K562 (cell line): ENCODE data around the gene TUBA8. TPM values are rescaled to one million over a fixed set of nuclear protein-coding genes. Genes with fewer than 3 reads are reported as not detected.

Experiments used
- ATAC-seq: fragments of 200-7000 bp; cut with Tn5 transposase; 3 replicates; pipeline ENCODE4 v1.9.1; 2020; ENCODE audit warnings: moderate library complexity
- BruUV-seq: library from RNA; stranded (reverse); fragments of 400-500 nt; replicated peaks from 2 replicates; lab custom pipeline; 2021; lab: Mats Ljungman, UMichigan
- CTCF ChIA-PET: fragments of 300-600 bp; formaldehyde crosslinking; extraction: SDS; loops from one replicate; lab custom pipeline; 2021; ENCODE audit warnings: low intra/inter-chr PET ratio; lab: Yijun Ruan, JAX
- POLR2A ChIA-PET: fragments of 300-600, 350-650 bp; sonication (Branson Sonifier 250); formaldehyde crosslinking; extraction: SDS; loops from one replicate; lab custom pipeline; 2021; ENCODE audit warnings: antibody characterized with exemption, inconsistent platforms; lab: Yijun Ruan, JAX
- DNase-seq, 4 experiments: peaks; one replicate each; pipeline versions ENCODE4 v3.0.0 to v3.0.0-alpha.2; 2011 to 2018; ENCODE audit warnings: low spot score in 3 of 4, mixed read lengths in 3 of 4; ENCODE audit errors: extremely low read depth in 1 of 4
- FAIRE-seq: peaks from 2 replicates; lab custom pipeline; 2011; peaks lifted over from hg19 to GRCh38; lab: Jason Lieb, UNC
- H2AFZ ChIP-seq: 2 replicates; pipeline ENCODE4 v1.6.0; 2011; ENCODE audit warnings: low read depth, low read length, control low read depth, inconsistent platforms
- H3K27ac ChIP-seq: fragments of 200-600 bp; 3 replicates; pipeline ENCODE4 v1.8.0; 2011; ENCODE audit warnings: low read depth, mild to moderate bottlenecking, control low read depth, inconsistent platforms, low read length, moderate library complexity, mixed read lengths; ENCODE audit errors: extremely low read depth
- H3K27me3 ChIP-seq, 2 experiments: fragments of 300-600 bp in 1 of 2; 2 replicates in 1 of 2; 3 replicates in 1 of 2; pipeline versions ENCODE4 v1.6.0 to v1.8.0; 2011; ENCODE audit warnings: inconsistent platforms in 2 of 2, low read length in 2 of 2, mild to moderate bottlenecking in 1 of 2, mixed read lengths in 1 of 2, moderate library complexity in 1 of 2; ENCODE audit not compliant: control insufficient read depth in 2 of 2, insufficient read depth in 2 of 2
- H3K36me3 ChIP-seq: fragments of 300-600 bp; 3 replicates; pipeline ENCODE4 v1.8.0; 2011; ENCODE audit warnings: mild to moderate bottlenecking, low read length, inconsistent platforms; ENCODE audit not compliant: control insufficient read depth, insufficient read depth
- H3K4me1 ChIP-seq, 2 experiments: fragments of 200-600 bp in 1 of 2; replicated peaks in 1 of 2; 2 replicates in 1 of 2; 3 replicates in 1 of 2; pipeline versions ENCODE4 v1.5.1 to v1.8.0; 2011; ENCODE audit warnings: inconsistent platforms in 2 of 2, low read length in 2 of 2, mild to moderate bottlenecking in 1 of 2, mixed read lengths in 1 of 2, moderate library complexity in 1 of 2; ENCODE audit not compliant: control insufficient read depth in 2 of 2, insufficient read depth in 2 of 2
- H3K4me2 ChIP-seq: 2 replicates; pipeline ENCODE4 v1.6.1; 2011; ENCODE audit warnings: low read length, control low read depth, inconsistent platforms, mixed read lengths; ENCODE audit not compliant: insufficient read depth
- H3K4me3 ChIP-seq: fragments of 200-600 bp; sonication (generic), shearing (Covaris generic); 2 replicates; pipeline ENCODE4 v1.5.1; 2016; ENCODE audit warnings: control low read depth, inconsistent platforms
- H3K79me2 ChIP-seq: fragments of 200-600 bp; 3 replicates; pipeline ENCODE4 v1.8.0; 2011; ENCODE audit warnings: low read length, inconsistent platforms; ENCODE audit not compliant: control insufficient read depth, insufficient read depth
- H3K9ac ChIP-seq, 2 experiments: 2 replicates each; pipeline versions ENCODE4 v1.6.0 to v1.6.1; 2011; ENCODE audit warnings: low read depth in 2 of 2, low read length in 2 of 2, control low read depth in 1 of 2, inconsistent platforms in 1 of 2, mild to moderate bottlenecking in 1 of 2, mixed read lengths in 1 of 2; ENCODE audit not compliant: insufficient read depth in 1 of 2
- H3K9me1 ChIP-seq: one replicate; pipeline ENCODE4 v1.6.0; 2011; ENCODE audit warnings: inconsistent platforms, mild to moderate bottlenecking, low read length, moderate library complexity; ENCODE audit not compliant: control insufficient read depth, insufficient read depth
- H3K9me3 ChIP-seq: replicated peaks from 2 replicates; pipeline ENCODE4 v1.5.1; 2011; ENCODE audit warnings: low read depth, low read length, inconsistent platforms; ENCODE audit not compliant: control insufficient read depth, insufficient read depth
- H4K20me1 ChIP-seq: replicated peaks from 2 replicates; pipeline ENCODE4 v1.6.1; 2011; ENCODE audit warnings: low read length, inconsistent platforms, mixed read lengths; ENCODE audit not compliant: control insufficient read depth, insufficient read depth
- CEBPB ChIP-seq: fragments of 450-650 bp; IDR thresholded peaks from 2 replicates; pipeline ENCODE4 v1.6.1; 2016; ENCODE audit warnings: missing genetic modification characterization, missing compliant biosample characterization
- TCF3 ChIP-seq: sonication (generic); formaldehyde crosslinking; IDR thresholded peaks from 2 replicates; pipeline ENCODE4 v1.4.0; 2020; ENCODE audit warnings: mild to moderate bottlenecking, missing genetic modification reagents
- TEAD4 ChIP-seq, 2 experiments: sonication (generic) in 1 of 2; formaldehyde crosslinking in 1 of 2; IDR thresholded peaks; 2 replicates each; pipeline versions ENCODE4 v1.6.1 to v1.8.0; 2012 to 2022; ENCODE audit warnings: borderline replicate concordance in 1 of 2, inconsistent platforms in 1 of 2, low read length in 1 of 2, mild to moderate bottlenecking in 1 of 2, missing genetic modification reagents in 1 of 2
- ZNF217 ChIP-seq: sonication (generic); formaldehyde crosslinking; IDR thresholded peaks from 2 replicates; pipeline ENCODE4 v1.8.0; 2022; ENCODE audit warnings: mild to moderate bottlenecking, missing genetic modification reagents
- ZNF395 ChIP-seq: fragments of 200-800 bp; sonication (Bioruptor generic); IDR thresholded peaks from 2 replicates; pipeline ENCODE4 v1.6.1; 2017; ENCODE audit warnings: missing genetic modification characterization, missing compliant biosample characterization
- ZNF444 ChIP-seq: fragments of 250-450 bp; sonication (Bioruptor Pico); IDR thresholded peaks from 2 replicates; pipeline ENCODE4 v1.4.0; 2020; ENCODE audit warnings: mild to moderate bottlenecking, moderate library complexity
- WGBS: fragments of 100-300 bp; shearing (Covaris generic); methylation state at CpG from one replicate; pipeline ENCODE4 v1.1.6; 2016; ENCODE audit warnings: low coverage, mixed read lengths; ENCODE audit not compliant: insufficient coverage; ENCODE audit errors: missing lambda C conversion rate; 5-methylcytosine and 5-hydroxymethylcytosine counted together
- in situ Hi-C: fragments of 300-500 bp; cut with MboI; formaldehyde crosslinking; loops from 4 replicates; pipeline ENCODE4 v1.15.0; 2018; ENCODE audit warnings: inconsistent platforms, mixed read lengths
- intact Hi-C: fragments of 100-400 bp; cut with micrococcal nuclease; formaldehyde crosslinking; loops from 2 replicates; pipeline ENCODE4 v1.14.2; 2022
- polyA plus RNA-seq, 8 experiments: library from polyadenylated mRNA; depleted of rRNA in 4 of 8; stranded (reverse) in 5 of 8; unstranded in 3 of 8; fragments of >200 nt; fragmentation: Nextera tagmentation in 2 of 8; fragmentation: Illumina TruSeq in 1 of 8; extraction: Ambion mirVana in 2 of 8; extraction: Trizol in 1 of 8; gene quantifications; 2 replicates each; pipeline versions ENCODE4 v1.2.1 to v1.2.3, GENCODE V29; 2011 to 2014; ENCODE audit warnings: inconsistent platforms in 1 of 8, missing spikeins in 1 of 8
- total RNA-seq, 7 experiments: library from RNA; depleted of rRNA in 6 of 7; stranded (reverse); fragments of >200 nt in 6 of 7; fragmentation: Illumina TruSeq in 2 of 7; extraction: Trizol in 2 of 7; gene quantifications; 2 replicates each; pipeline versions ENCODE4 v1.2.1 to v1.2.3, GENCODE V29; 2011 to 2021; ENCODE audit warnings: low replicate concordance in 1 of 7
- TF ChIP-seq, protein P1 (sequence below): fragments of 450-650 bp; formaldehyde crosslinking; IDR thresholded peaks from 2 replicates; pipeline ENCODE4 v1.4.0; 2022; ENCODE audit warnings: missing genetic modification characterization

The TUBA8 gene
- total and polyA plus RNA-seq, 9 of the 15 experiments (the other 6 are each of a cell fraction or from before 2014, with no cell fraction given) = 0.07 to 1.1 (median 0.65) TPM

GRCh38 chr22:18108187-18108586, 2.4 kb upstream of the TUBA8 start (continued):
- TF ChIP-seq ZNF395 (CRISPR knock-in tag) (no peak), ZNF444 (CRISPR knock-in tag) (no peak), TCF3 (CRISPR knock-in tag) (no peak)

GRCh38 chr22:18109410-18110193, 1.0 kb upstream of the TUBA8 start:
- Histone ChIP-seq H3K79me2 (no peaks in the 10 kb centered on the region), H3K4me2 (no peak overlapping the region), H3K9ac (no peak overlapping the region), H3K27me3 (peaks cover 2 to 15% of the 10 kb centered on the region in 2 experiments; a peak in 1 of 5 replicates)
- intact Hi-C loops = loop anchor here (10.0 kb wide), 1 partner anchor 85 kb away; the partner anchor contains the start of gene MICAL3
- no peak for TF ChIP-seq ZNF217
- TF ChIP-seq, protein P1, sequence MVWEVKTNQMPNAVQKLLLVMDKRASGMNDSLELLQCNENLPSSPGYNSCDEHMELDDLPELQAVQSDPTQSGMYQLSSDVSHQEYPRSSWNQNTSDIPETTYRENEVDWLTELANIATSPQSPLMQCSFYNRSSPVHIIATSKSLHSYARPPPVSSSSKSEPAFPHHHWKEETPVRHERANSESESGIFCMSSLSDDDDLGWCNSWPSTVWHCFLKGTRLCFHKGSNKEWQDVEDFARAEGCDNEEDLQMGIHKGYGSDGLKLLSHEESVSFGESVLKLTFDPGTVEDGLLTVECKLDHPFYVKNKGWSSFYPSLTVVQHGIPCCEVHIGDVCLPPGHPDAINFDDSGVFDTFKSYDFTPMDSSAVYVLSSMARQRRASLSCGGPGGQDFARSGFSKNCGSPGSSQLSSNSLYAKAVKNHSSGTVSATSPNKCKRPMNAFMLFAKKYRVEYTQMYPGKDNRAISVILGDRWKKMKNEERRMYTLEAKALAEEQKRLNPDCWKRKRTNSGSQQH = no peak
- TF ChIP-seq TEAD4 (IDR thresholded peaks at IDR 0.05; ENCODE audit: low read length) = no peak
- TF ChIP-seq TEAD4 (CRISPR knock-in tag; IDR thresholded peaks at IDR 0.05; ENCODE audit: borderline replicate concordance) = no peak
- peak; percentile 50 for TF ChIP-seq CEBPB (tag)
- TF ChIP-seq, all 486 proteins: peak for 1
- Histone ChIP-seq H3K4me3 (no peak overlapping the region), H3K36me3 (no peaks in the 10 kb centered on the region), H3K27ac (no peak overlapping the region), H3K9me3 (no peaks in the 10 kb centered on the region), H2AFZ (no peak overlapping the region), H4K20me1 (0 out of 2 replicates have a peak, but pooled peaks cover 3% of the 10 kb centered on the region), H3K4me1 (peaks cover 0 to 8% of the 10 kb centered on the region in 2 experiments; a peak in 2 of 5 replicates), H3K9me1 (no peaks in the 10 kb centered on the region)
- CTCF ChIA-PET = no interaction called here
- WGBS = 39% methylated on average over 14 of the region's 14 CpGs
- ATAC-seq (no peak), FAIRE-seq (no peak), DNase-seq (no peak)
- POLR2A ChIA-PET = interaction anchor here (0.6 kb wide), 1 partner anchor 18 kb away, joined by 3 read pairs; no protein-coding TSS in a partner anchor
- in situ Hi-C loops = no loop called here
- BruUV-seq = no TSS peak
